MM.1S (cell line): Measurements from ENCODE around the gene C9orf152.

Experiments
- DNase-seq: peaks from one replicate; pipeline ENCODE4 v3.0.0-alpha.2; 2015
- H2AFZ ChIP-seq: fragments of 300-600 bp; sonication (generic); 2 replicates; pipeline ENCODE4 v1.6.0; 2016; ENCODE audit warnings: antibody characterized with exemption, low read length
- H3F3A ChIP-seq: fragments of 300-600 bp; sonication (generic); 2 replicates; pipeline ENCODE4 v1.6.1; 2016; ENCODE audit warnings: mild to moderate bottlenecking, antibody characterized with exemption, low read length, moderate library complexity, mixed read lengths; ENCODE audit not compliant: insufficient read depth
- H3K27ac ChIP-seq: fragments of 300-600 bp; sonication (generic); 2 replicates; pipeline ENCODE4 v1.5.1; 2016; ENCODE audit warnings: mild to moderate bottlenecking, low read length
- H3K27me3 ChIP-seq: fragments of 300-600 bp; sonication (generic); replicated peaks from 2 replicates; pipeline ENCODE4 v1.6.0; 2016; ENCODE audit warnings: low read length; ENCODE audit not compliant: insufficient read depth
- H3K36me3 ChIP-seq: fragments of 300-600 bp; sonication (generic); replicated peaks from 2 replicates; pipeline ENCODE4 v1.6.1; 2016; ENCODE audit warnings: mild to moderate bottlenecking, low read length, mixed read lengths; ENCODE audit not compliant: insufficient read depth
- H3K4me1 ChIP-seq: fragments of 300-600 bp; sonication (generic); 2 replicates; pipeline ENCODE4 v1.6.1; 2016; ENCODE audit warnings: low read length, mixed read lengths
- H3K4me2 ChIP-seq: fragments of 300-600 bp; sonication (generic); 2 replicates; pipeline ENCODE4 v1.6.0; 2016; ENCODE audit warnings: low read depth, low read length
- H3K4me3 ChIP-seq: fragments of 300-600 bp; sonication (generic); 2 replicates; pipeline ENCODE4 v1.5.1; 2016; ENCODE audit warnings: low read length, mixed read lengths
- H3K79me2 ChIP-seq: fragments of 300-600 bp; sonication (generic); 2 replicates; pipeline ENCODE4 v1.6.1; 2016; ENCODE audit warnings: mixed run types, low read length, mixed read lengths
- H3K9ac ChIP-seq: fragments of 300-600 bp; sonication (generic); 2 replicates; pipeline ENCODE4 v1.6.1; 2016; ENCODE audit warnings: low read length, mixed read lengths
- H3K9me2 ChIP-seq: fragments of 300-600 bp; sonication (generic); replicated peaks from 2 replicates; pipeline ENCODE4 v1.6.1; 2016; ENCODE audit warnings: mild to moderate bottlenecking, low read length, mixed read lengths; ENCODE audit not compliant: insufficient read depth
- H3K9me3 ChIP-seq: fragments of 300-600 bp; sonication (generic); replicated peaks from 2 replicates; pipeline ENCODE4 v1.6.1; 2016; ENCODE audit warnings: mild to moderate bottlenecking, low read length, mixed read lengths; ENCODE audit not compliant: insufficient read depth
- H4K20me1 ChIP-seq: fragments of 300-600 bp; sonication (generic); 2 replicates; pipeline ENCODE4 v1.6.1; 2016; ENCODE audit warnings: mild to moderate bottlenecking, low read length, moderate library complexity, mixed read lengths; ENCODE audit not compliant: insufficient read depth
- CTCF ChIP-seq: fragments of 300-600 bp; sonication (generic); IDR thresholded peaks from 2 replicates; pipeline ENCODE4 v1.5.1; 2016; ENCODE audit warnings: antibody characterized with exemption, low read length, mixed read lengths
- EZH2 ChIP-seq: fragments of 300-600 bp; sonication (generic); optimal IDR thresholded peaks from 2 replicates; pipeline ENCODE3; 2017; ENCODE audit warnings: low read depth, mild to moderate bottlenecking, antibody characterized with exemption, low read length, mixed read lengths
- EZH2phosphoT487 ChIP-seq: fragments of 300-600 bp; sonication (generic); IDR thresholded peaks from 2 replicates; pipeline ENCODE4 v1.6.1; 2018; ENCODE audit warnings: antibody characterized with exemption, low read length

C9orf152 gene

GRCh38 chr9:110228321-110228720 lies 20.4 kb upstream of the C9orf152 start:
- Histone ChIP-seq H3K4me2 (no peak overlapping the region), H3K9me3 (no peaks in the 10 kb centered on the region; the same call in 1 of the 2 replicates), H3K9ac (no peak overlapping the region), H4K20me1 (no peaks in the 10 kb centered on the region), H3F3A (no peaks in the 10 kb centered on the region), H3K36me3 (no peaks in the 10 kb centered on the region), H3K27me3 (no peaks in the 10 kb centered on the region), H3K4me3 (no peak overlapping the region), H2AFZ (no peak overlapping the region), H3K9me2 (no peaks in the 10 kb centered on the region), H3K27ac (no peak overlapping the region), H3K4me1 (no peaks in the 10 kb centered on the region), H3K79me2 (no peaks in the 10 kb centered on the region)
- no peak for TF ChIP-seq EZH2phosphoT487
- no peak for TF ChIP-seq CTCF
- no peak for TF ChIP-seq EZH2
- no peak for DNase-seq

GRCh38 chr9:110224583-110224982 lies 16.6 kb upstream of the C9orf152 start:
- H3K36me3 ChIP-seq, result no peaks in the 10 kb centered on the region
- no peaks in the 10 kb centered on the region for H3K4me1 ChIP-seq
- no peaks in the 10 kb centered on the region for H3K79me2 ChIP-seq
- no peaks in the 10 kb centered on the region for H3F3A ChIP-seq
- H3K27me3 ChIP-seq, result no peaks in the 10 kb centered on the region
- H3K4me2 ChIP-seq, result no peak overlapping the region
- no peak for DNase-seq
- H4K20me1 ChIP-seq, result no peaks in the 10 kb centered on the region
- no peak overlapping the region for H3K9ac ChIP-seq
- TF ChIP-seq EZH2phosphoT487 (no peak), CTCF (no peak), EZH2 (no peak)
- no peak overlapping the region for H2AFZ ChIP-seq
- H3K9me3 ChIP-seq, result no peaks in the 10 kb centered on the region; the same call in 1 of the 2 replicates
- H3K27ac ChIP-seq, result no peak overlapping the region
- no peaks in the 10 kb centered on the region for H3K9me2 ChIP-seq
- no peak overlapping the region for H3K4me3 ChIP-seq

- no peak for DNase-seq
- TF ChIP-seq EZH2phosphoT487 (no peak), EZH2 (no peak), CTCF (no peak)
- no peaks in the 10 kb centered on the region for H3K79me2 ChIP-seq
- no peaks in the 10 kb centered on the region for H3K9me2 ChIP-seq
- H3K4me1 ChIP-seq, result peaks cover 6% of the 10 kb centered on the region; the same call in 1 of the 2 replicates
- H2AFZ ChIP-seq, result no peak overlapping the region
- H3K4me3 ChIP-seq, result no peak overlapping the region
- H3K9me3 ChIP-seq, result no peaks in the 10 kb centered on the region
- no peak overlapping the region for H3K4me2 ChIP-seq
- no peak overlapping the region for H3K27ac ChIP-seq
- no peak overlapping the region for H3K9ac ChIP-seq
- no peaks in the 10 kb centered on the region for H4K20me1 ChIP-seq
- no peaks in the 10 kb centered on the region for H3K27me3 ChIP-seq
- H3K36me3 ChIP-seq, result no peaks in the 10 kb centered on the region
- H3F3A ChIP-seq, result no peaks in the 10 kb centered on the region
These were observed 12.8 kb upstream of the C9orf152 start for GRCh38 chr9:110220809-110221208.
